ENCODE results near the gene ASB2. TPM values are rescaled to one million over a fixed set of nuclear protein-coding genes. Genes with fewer than 3 reads are reported as not detected.

The ASB2 gene
- total and polyA plus RNA-seq, 7 experiments from 2014 or later = 0.32 to 63.1 (median 1.4) TPM; not detected in 2

- Histone ChIP-seq H3K27me3 (ENCODE audit: control insufficient read depth in 2 of 2, insufficient read depth in 2 of 2, low read length in 2 of 2) (no peaks in the 10 kb centered on the region), H3K27ac (ENCODE audit: low read depth, low read length) (no peak overlapping the region), H3K4me3 (ENCODE audit: low read length) (no peak overlapping the region), H3K36me3 (ENCODE audit: control insufficient read depth in 2 of 3, insufficient read depth in 3 of 3, low read length in 3 of 3) (no peaks in the 10 kb centered on the region), H3K4me1 (ENCODE audit: control insufficient read depth in 2 of 2, insufficient read depth in 2 of 2, low read length in 2 of 2) (peaks cover 33 to 41% of the 10 kb centered on the region in 2 donors), H3K9me3 (ENCODE audit: control insufficient read depth in 2 of 3, low read length in 3 of 3) (peaks cover 0 to 19% (median 17%) of the 10 kb centered on the region in 3 experiments)
- CTCF ChIA-PET = interaction anchor here (1.3 kb wide), 1 partner anchor 41 kb away, joined by 7 read pairs; no protein-coding TSS in a partner anchor
- intact Hi-C loops (cut with micrococcal nuclease) = no loop called here
- DNase-seq (no peak), ATAC-seq (no peak)
- peaks cover 0 to 7% (median 5%) of the 10 kb centered on the region in 5 donors for H3K27me3 Mint-ChIP-seq
- H3K9me3 Mint-ChIP-seq = peaks cover 0 to 34% (median 23%) of the 10 kb centered on the region in 11 donors
- peak overlapping the region in 3 of 10 donors; percentile 22 to 61 (median 29) for H3K4me3 Mint-ChIP-seq
- POLR2A ChIA-PET = interaction anchor here (1.3 to 4.2 kb wide), 3 partner anchors 10 to 21 kb away, joined by 3 to 32 read pairs (median 11); no protein-coding TSS in a partner anchor
- H3K36me3 Mint-ChIP-seq = peaks cover 0 to 39% (median 4%) of the 10 kb centered on the region in 5 donors
- peak overlapping the region in 3 of 9 donors; percentile 51 to 78 (median 74) for H3K27ac Mint-ChIP-seq
- peaks cover 30 to 62% (median 51%) of the 10 kb centered on the region in 7 donors for H3K4me1 Mint-ChIP-seq
Measured at GRCh38 chr14:93980456-93981201, 4.3 kb upstream of the ASB2 start.

DNA sequence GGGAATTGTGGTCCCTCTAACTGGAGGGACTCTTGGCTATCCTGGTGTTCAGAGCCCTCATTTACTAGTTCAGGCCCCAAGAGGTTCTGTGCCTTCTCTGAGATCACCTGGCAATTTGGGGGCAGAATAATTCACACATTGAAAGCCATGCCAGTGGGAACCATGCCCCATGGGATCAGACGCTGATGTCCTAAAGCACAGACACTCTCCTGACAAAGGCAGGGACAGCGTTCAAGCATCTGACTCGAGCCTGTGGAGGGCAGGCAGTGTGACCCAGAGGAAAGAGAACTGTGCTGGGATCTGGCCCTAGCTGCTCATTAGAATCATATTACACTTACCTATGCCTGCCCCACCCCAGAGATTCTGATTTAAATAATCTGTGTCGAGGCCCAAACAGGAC is 2.4 kb upstream of the ASB2 start:
- Mint-ChIP-seq H3K27me3 (peaks cover 0 to 6% (median 6%) of the 10 kb centered on the region in 5 donors), H3K9me3 (peaks cover 0 to 39% (median 24%) of the 10 kb centered on the region in 11 donors), H3K4me1 (peaks cover 30 to 72% (median 54%) of the 10 kb centered on the region in 7 donors), H3K36me3 (peaks cover 0 to 44% (median 4%) of the 10 kb centered on the region in 5 donors), H3K27ac (peak overlapping the region; percentile 72 to 97 (median 88)), H3K4me3 (peak overlapping the region; percentile 37 to 75 (median 62))
- Histone ChIP-seq H3K9me3 (ENCODE audit: control insufficient read depth in 2 of 3, low read length in 3 of 3) (peaks cover 0 to 19% (median 17%) of the 10 kb centered on the region in 3 experiments), H3K4me1 (ENCODE audit: control insufficient read depth in 2 of 2, insufficient read depth in 2 of 2, low read length in 2 of 2) (peaks cover 35 to 41% of the 10 kb centered on the region in 2 donors), H3K27ac (ENCODE audit: low read depth, low read length) (peak overlapping the region; percentile 40), H3K4me3 (ENCODE audit: low read length) (no peak overlapping the region), H3K27me3 (ENCODE audit: control insufficient read depth in 2 of 2, insufficient read depth in 2 of 2, low read length in 2 of 2) (no peaks in the 10 kb centered on the region), H3K36me3 (ENCODE audit: control insufficient read depth in 2 of 3, insufficient read depth in 3 of 3, low read length in 3 of 3) (no peaks in the 10 kb centered on the region)
- DNase-seq = no peak
- ChIA-PET CTCF (interaction anchor here (0.5 to 2.7 kb wide), 5 partner anchors 22 to 58 kb away, joined by 3 to 15 read pairs (median 3); no protein-coding TSS in a partner anchor), POLR2A (interaction anchor here (0.7 to 4.2 kb wide), 11 partner anchors 9 to 158 kb away, joined by 3 to 32 read pairs (median 4); no protein-coding TSS in a partner anchor)
- no peak for ATAC-seq
- intact Hi-C loops (cut with micrococcal nuclease) = loop anchor here (1.0 to 5.0 kb wide), 10 partner anchors 14 to 196 kb away; partner anchors contain the start of genes DDX24 (in 1 of the 2), IFI27L1 (in 1 of the 2), OTUB2 (in 1 of the 2) and PPP4R4 (in 1 of the 2)

DNA sequence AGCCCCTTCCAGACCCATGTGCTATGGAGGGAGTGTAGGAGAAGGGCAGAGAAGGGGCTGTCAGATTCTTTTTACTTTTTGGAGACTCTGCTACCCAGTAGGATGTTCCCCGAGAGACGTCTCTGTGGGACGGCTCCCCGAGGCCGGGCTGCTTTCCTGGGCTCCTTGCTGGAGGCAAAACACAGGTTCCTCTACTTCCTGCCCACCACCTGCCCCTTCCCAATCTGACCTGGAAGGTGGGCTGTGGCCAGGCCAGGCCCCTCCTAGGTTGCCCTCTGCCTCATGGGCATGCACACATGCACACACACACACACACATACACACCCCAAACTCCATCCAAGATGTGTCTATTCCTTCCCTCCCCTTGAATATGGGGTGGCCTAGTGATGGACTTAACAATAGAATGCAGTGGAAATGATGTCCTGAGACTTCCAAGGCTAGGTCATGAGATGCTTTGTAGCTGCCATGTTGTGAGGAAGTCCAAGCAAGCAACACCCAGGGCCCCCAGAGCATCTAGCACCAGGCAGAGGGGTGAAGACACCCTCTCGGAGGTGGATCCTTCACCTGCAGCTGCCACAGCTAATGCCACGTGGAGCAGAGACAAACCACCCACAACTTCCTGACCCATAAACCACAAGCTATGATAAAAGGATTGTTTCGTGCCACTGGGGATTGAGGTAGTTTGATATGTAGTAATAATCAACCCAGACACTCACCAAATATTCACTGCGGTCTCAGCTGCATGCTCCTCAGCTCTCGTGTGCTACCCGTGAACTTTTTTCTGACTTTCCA is 1.6 kb upstream of the ASB2 start:
- Mint-ChIP-seq H3K27me3 (peaks cover 0 to 6% (median 6%) of the 10 kb centered on the region in 5 donors), H3K4me3 (peak overlapping the region; percentile 37 to 92 (median 62)), H3K4me1 (peaks cover 30 to 80% (median 54%) of the 10 kb centered on the region in 7 donors), H3K9me3 (peaks cover 0 to 39% (median 25%) of the 10 kb centered on the region in 11 donors), H3K36me3 (peaks cover 0 to 44% (median 4%) of the 10 kb centered on the region in 5 donors), H3K27ac (peak overlapping the region; percentile 72 to 97 (median 88))
- CTCF ChIA-PET = interaction anchor here (0.5 to 2.7 kb wide), 6 partner anchors 23 to 103 kb away, joined by 3 to 15 read pairs (median 3); partner anchors contain the start of genes DDX24 and IFI27L1
- DNase-seq = peak in 8 of 9 donors; percentile 72 to 89 (median 85)
- Histone ChIP-seq H3K4me3 (ENCODE audit: low read length) (peak overlapping the region; percentile 11), H3K9me3 (ENCODE audit: control insufficient read depth in 2 of 3, low read length in 3 of 3) (peaks cover 0 to 19% (median 17%) of the 10 kb centered on the region in 3 experiments), H3K36me3 (ENCODE audit: control insufficient read depth in 2 of 3, insufficient read depth in 3 of 3, low read length in 3 of 3) (no peaks in the 10 kb centered on the region), H3K27me3 (ENCODE audit: control insufficient read depth in 2 of 2, insufficient read depth in 2 of 2, low read length in 2 of 2) (no peaks in the 10 kb centered on the region), H3K27ac (ENCODE audit: low read depth, low read length) (peak overlapping the region; percentile 40), H3K4me1 (ENCODE audit: control insufficient read depth in 2 of 2, insufficient read depth in 2 of 2, low read length in 2 of 2) (peaks cover 35 to 41% of the 10 kb centered on the region in 2 donors)
- peak; percentile 91 for ATAC-seq
- POLR2A ChIA-PET = interaction anchor here (1.0 to 4.2 kb wide), 8 partner anchors 8 to 38 kb away, joined by 3 to 32 read pairs (median 4); no protein-coding TSS in a partner anchor
- intact Hi-C loops (cut with micrococcal nuclease) = loop anchor here (1.0 to 5.0 kb wide), 10 partner anchors 15 to 196 kb away; partner anchors contain the start of genes DDX24 (in 1 of the 2), IFI27L1 (in 1 of the 2), OTUB2 (in 1 of the 2) and PPP4R4 (in 1 of the 2)

DNA sequence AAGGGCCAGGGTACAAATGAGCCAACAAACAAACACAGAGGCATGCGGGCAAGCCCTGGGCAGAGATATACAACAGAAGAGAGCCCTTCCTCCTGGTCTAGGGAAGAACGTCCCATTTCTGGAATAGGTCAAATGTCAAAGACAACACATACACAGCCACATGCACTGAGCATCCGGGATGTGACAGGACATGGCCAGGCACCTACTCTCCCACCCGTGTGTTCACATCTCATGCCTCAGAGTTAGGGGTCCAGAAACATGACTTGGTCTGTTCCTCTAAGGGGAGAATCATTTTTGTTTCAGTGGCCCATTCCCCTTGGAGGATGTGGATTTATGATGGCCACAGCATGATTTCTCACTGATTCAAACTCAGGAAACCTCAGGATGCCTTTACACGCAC is 801 bp upstream of the ASB2 start:
- H3K4me3 ChIP-seq (ENCODE audit: low read length) = peak overlapping the region; percentile 11
- peaks cover 0 to 47% (median 4%) of the 10 kb centered on the region in 5 donors for H3K36me3 Mint-ChIP-seq
- peak overlapping the region in 6 of 10 donors; percentile 4 to 92 (median 70) for H3K4me3 Mint-ChIP-seq
- no peaks in the 10 kb centered on the region for H3K27me3 ChIP-seq (ENCODE audit: control insufficient read depth in 2 of 2, insufficient read depth in 2 of 2, low read length in 2 of 2)
- H3K4me1 ChIP-seq (ENCODE audit: control insufficient read depth in 2 of 2, insufficient read depth in 2 of 2, low read length in 2 of 2) = peaks cover 35 to 41% of the 10 kb centered on the region in 2 donors
- peaks cover 0 to 19% (median 17%) of the 10 kb centered on the region in 3 experiments for H3K9me3 ChIP-seq (ENCODE audit: control insufficient read depth in 2 of 3, low read length in 3 of 3)
- H3K4me1 Mint-ChIP-seq = peaks cover 30 to 88% (median 54%) of the 10 kb centered on the region in 7 donors
- H3K9me3 Mint-ChIP-seq = peaks cover 0 to 39% (median 25%) of the 10 kb centered on the region in 11 donors
- no peak overlapping the region for H3K27ac ChIP-seq (ENCODE audit: low read depth, low read length)
- H3K36me3 ChIP-seq (ENCODE audit: control insufficient read depth in 2 of 3, insufficient read depth in 3 of 3, low read length in 3 of 3) = no peaks in the 10 kb centered on the region
- ChIA-PET CTCF (interaction anchor here (2.4 kb wide), 1 partner anchor 22 kb away, joined by 6 read pairs; no protein-coding TSS in a partner anchor), POLR2A (interaction anchor here (1.1 to 4.2 kb wide), 7 partner anchors 9 to 28 kb away, joined by 3 to 32 read pairs (median 5); no protein-coding TSS in a partner anchor)
- intact Hi-C loops (cut with micrococcal nuclease) = loop anchor here in 1 of 2 donors (5.0 kb wide), 1 partner anchor 105 kb away; the partner anchor contains the start of genes DDX24 and IFI27L1
- DNase-seq = no peak
- peak overlapping the region in 3 of 9 donors; percentile 72 to 97 (median 76) for H3K27ac Mint-ChIP-seq
- peaks cover 0 to 6% (median 6%) of the 10 kb centered on the region in 5 donors for H3K27me3 Mint-ChIP-seq
- no peak for ATAC-seq

DNA sequence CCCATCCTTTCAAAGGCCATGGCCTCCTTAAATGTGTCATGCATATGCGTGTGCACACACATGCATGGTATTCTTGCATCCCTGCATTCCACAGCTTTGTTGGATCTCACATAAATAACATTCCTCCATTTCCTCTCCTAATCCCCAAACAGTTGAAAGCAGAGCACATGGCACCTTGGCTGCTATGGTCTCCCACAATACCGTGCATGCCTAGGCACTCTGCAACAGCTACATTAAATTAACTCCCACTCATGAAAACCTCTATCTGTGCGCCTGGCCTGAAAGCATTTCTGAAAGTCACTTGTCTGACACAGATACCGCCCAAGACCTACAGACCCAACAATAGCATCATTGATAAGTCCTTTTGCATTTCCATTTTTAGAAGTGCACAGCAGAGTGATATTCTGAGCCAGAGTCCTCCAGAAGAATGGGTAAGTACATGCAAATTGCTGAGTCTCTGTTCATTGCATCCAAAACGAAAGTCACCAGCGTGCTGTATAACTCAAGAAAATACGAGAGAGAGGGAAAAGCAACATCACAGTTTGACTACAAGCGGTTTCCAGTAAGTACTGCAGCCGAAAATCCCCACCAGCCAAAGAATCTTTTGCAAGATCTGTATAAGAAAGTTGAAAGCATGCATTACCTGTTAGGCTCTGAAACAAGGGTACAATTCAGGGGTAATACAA is 436 bp downstream of the ASB2 start:
- no peaks in the 10 kb centered on the region for H3K27me3 ChIP-seq (ENCODE audit: control insufficient read depth in 2 of 2, insufficient read depth in 2 of 2, low read length in 2 of 2)
- peaks cover 39 to 94% (median 62%) of the 10 kb centered on the region in 7 donors for H3K4me1 Mint-ChIP-seq
- DNase-seq (no peak), ATAC-seq (no peak)
- H3K36me3 Mint-ChIP-seq = peaks cover 0 to 46% (median 4%) of the 10 kb centered on the region in 5 donors
- intact Hi-C loops (cut with micrococcal nuclease) = loop anchor here (1.0 to 5.0 kb wide), 2 partner anchors 50 to 106 kb away; partner anchors contain the start of genes DDX24 (in 1 of the 2), IFI27L1 (in 1 of the 2) and OTUB2 (in 1 of the 2)
- POLR2A ChIA-PET = interaction anchor here (0.9 to 1.4 kb wide), 3 partner anchors 13 to 21 kb away, joined by 3 to 5 read pairs (median 5); no protein-coding TSS in a partner anchor
- H3K4me1 ChIP-seq (ENCODE audit: control insufficient read depth in 2 of 2, insufficient read depth in 2 of 2, low read length in 2 of 2) = peaks cover 41 to 46% of the 10 kb centered on the region in 2 donors
- H3K9me3 ChIP-seq (ENCODE audit: control insufficient read depth in 2 of 3, low read length in 3 of 3) = peaks cover 0 to 19% (median 17%) of the 10 kb centered on the region in 3 experiments
- peaks cover 0 to 39% (median 25%) of the 10 kb centered on the region in 11 donors for H3K9me3 Mint-ChIP-seq
- no peaks in the 10 kb centered on the region for H3K36me3 ChIP-seq (ENCODE audit: control insufficient read depth in 2 of 3, insufficient read depth in 3 of 3, low read length in 3 of 3)
- H3K4me3 Mint-ChIP-seq = peak overlapping the region in 9 of 10 donors; percentile 18 to 92 (median 59)
- peak overlapping the region; percentile 9 for H3K4me3 ChIP-seq (ENCODE audit: low read length)
- CTCF ChIA-PET = interaction anchor here (1.1 to 18.5 kb wide), 3 partner anchors 24 to 37 kb away, joined by 3 to 388 read pairs (median 6); no protein-coding TSS in a partner anchor
- H3K27ac ChIP-seq (ENCODE audit: low read depth, low read length) = no peak overlapping the region
- H3K27me3 Mint-ChIP-seq = peaks cover 0 to 6% (median 6%) of the 10 kb centered on the region in 5 donors
- H3K27ac Mint-ChIP-seq = peak overlapping the region in 3 of 9 donors; percentile 12 to 97 (median 28)
